Measurements from ENCODE around the gene ZNF10.

The ZNF10 gene

GRCh38 chr12:133130038-133130807 lies at the start of gene ZNF10, which contains the start of gene ZNF891:
Gene ZNF10 (plus strand): TSS chr12:133130627. CDS start chr12:133144493, 13,866 bp downstream.
Gene ZNF891 (minus strand): TSS chr12:133130274. CDS start chr12:133121918, 8,356 bp downstream.
- DNase-seq, result peak; percentile 95

GRCh38 chr12:133081159-133081780 lies 49.2 kb upstream of the ZNF10 start:
- DNase-seq, result no peak

- DNase-seq, result no peak
Measured at GRCh38 chr12:133083345-133083744, 47.1 kb upstream of the ZNF10 start.

- no peak for DNase-seq
Measured at GRCh38 chr12:133105620-133106019, 24.8 kb upstream of the ZNF10 start.

GRCh38 chr12:133106253-133106652 lies 24.2 kb upstream of the ZNF10 start:
- DNase-seq, result no peak

GRCh38 chr12:133107121-133107520 lies 23.3 kb upstream of the ZNF10 start:
- DNase-seq, result no peak

- DNase-seq, result no peak
Measured at GRCh38 chr12:133108150-133108549, 22.3 kb upstream of the ZNF10 start.

- no peak for DNase-seq
Measured at GRCh38 chr12:133120385-133121191, 9.8 kb upstream of the ZNF10 start.

- no peak for DNase-seq
Measured at GRCh38 chr12:133124674-133125073, 5.8 kb upstream of the ZNF10 start.

- no peak for DNase-seq
Measured at GRCh38 chr12:133129368-133130037, 924 bp upstream of the ZNF10 start.

- DNase-seq, result peak; percentile 47
Measured at GRCh38 chr12:133130808-133131128, 341 bp downstream of the ZNF10 start.

GRCh38 chr12:133135747-133136146 lies 5.3 kb downstream of the ZNF10 start:
- DNase-seq, result no peak

- no peak for DNase-seq
Measured at GRCh38 chr12:133145981-133146380, 15.6 kb downstream of the ZNF10 start.

- DNase-seq, result no peak
Measured at GRCh38 chr12:133156125-133156690, 25.8 kb downstream of the ZNF10 start.

- DNase-seq, result no peak
Measured at GRCh38 chr12:133165776-133166175, 35.3 kb downstream of the ZNF10 start.

GRCh38 chr12:133172491-133172890 lies 42.1 kb downstream of the ZNF10 start:
- DNase-seq, result no peak

- no peak for DNase-seq
Measured at GRCh38 chr12:133174901-133175300, 44.5 kb downstream of the ZNF10 start.

GRCh38 chr12:133180669-133181068 lies 50.2 kb downstream of the ZNF10 start:
- no peak for DNase-seq

- peak; percentile 92 for DNase-seq
Measured at GRCh38 chr12:133181238-133181959, 51.0 kb downstream of the ZNF10 start, which contains the start of gene ZNF268. Gene ZNF268 (plus strand): TSS chr12:133181495. CDS start chr12:133181998, 503 bp downstream.

- DNase-seq, result no peak
Measured at GRCh38 chr12:133190176-133190575, 59.7 kb downstream of the ZNF10 start.

GRCh38 chr12:133192847-133193246 lies 62.4 kb downstream of the ZNF10 start:
- DNase-seq, result no peak

- DNase-seq, result no peak
Measured at GRCh38 chr12:133201888-133202287, 71.5 kb downstream of the ZNF10 start.

Data from CD4-positive, alpha-beta T cell treated with Interleukin-6 for 4 hours (primary cell).